Loucy (cell line): ENCODE measurements around the gene SLAMF1.
"Not testable (repeated sequence)": the region's sequence is repeated elsewhere in the genome, so short reads cannot be mapped to it uniquely, and the experiment has no call there.

Experiments used
- H2AFZ ChIP-seq: fragments of 200-600 bp; sonication (generic); 2 replicates; pipeline ENCODE4 v1.6.0; 2016; ENCODE audit warnings: antibody characterized with exemption, mild to moderate bottlenecking, low read length, moderate library complexity
- H3F3A ChIP-seq: fragments of 200-600 bp; 2 replicates; pipeline ENCODE4 v1.6.0; 2016; ENCODE audit warnings: antibody characterized with exemption, low read depth, mild to moderate bottlenecking
- H3K27me3 ChIP-seq: fragments of 200-600 bp; sonication (generic); 2 replicates; pipeline ENCODE4 v1.6.1; 2014; ENCODE audit warnings: low read length, mild to moderate bottlenecking; ENCODE audit not compliant: insufficient read depth, poor library complexity, severe bottlenecking
- H3K36me3 ChIP-seq: fragments of 200-600 bp; sonication (generic); 2 replicates; pipeline ENCODE4 v1.6.1; 2016; ENCODE audit warnings: low read length; ENCODE audit not compliant: insufficient read depth
- H3K4me1 ChIP-seq: fragments of 200-600 bp; sonication (generic); 2 replicates; pipeline ENCODE4 v1.5.1; 2014; ENCODE audit warnings: low read length, mild to moderate bottlenecking; ENCODE audit not compliant: insufficient read depth, poor library complexity, severe bottlenecking
- H3K4me2 ChIP-seq: fragments of 200-600 bp; sonication (generic); 2 replicates; pipeline ENCODE4 v1.6.0; 2014; ENCODE audit warnings: antibody characterized with exemption, low read length, low read depth, mild to moderate bottlenecking; ENCODE audit not compliant: poor library complexity, severe bottlenecking
- H3K4me3 ChIP-seq: fragments of 200-600 bp; sonication (generic); 2 replicates; pipeline ENCODE4 v1.5.1; 2014; ENCODE audit warnings: low read length, mild to moderate bottlenecking, mixed read lengths; ENCODE audit not compliant: poor library complexity, severe bottlenecking
- H3K79me2 ChIP-seq: fragments of 200-600 bp; sonication (generic); 2 replicates; pipeline ENCODE4 v1.6.1; 2014; ENCODE audit warnings: low read length; ENCODE audit not compliant: insufficient read depth
- H3K9ac ChIP-seq: fragments of 200-600 bp; sonication (generic); 2 replicates; pipeline ENCODE4 v1.6.0; 2014; ENCODE audit warnings: mild to moderate bottlenecking, low read depth, low read length, moderate library complexity; ENCODE audit not compliant: poor library complexity, severe bottlenecking
- H3K9me2 ChIP-seq: fragments of 200-600 bp; sonication (generic); replicated peaks from 2 replicates; pipeline ENCODE4 v1.6.1; 2016; ENCODE audit warnings: low read depth, low read length, mixed read lengths
- H3K9me3 ChIP-seq: fragments of 200-600 bp; sonication (generic); 2 replicates; pipeline ENCODE4 v1.6.1; 2014; ENCODE audit warnings: mild to moderate bottlenecking, antibody characterized with exemption, low read length, low read depth; ENCODE audit not compliant: insufficient read depth
- H4K20me1 ChIP-seq: fragments of 200-600 bp; sonication (generic); 2 replicates; pipeline ENCODE4 v1.6.0; 2014; ENCODE audit warnings: antibody characterized with exemption, low read length, mild to moderate bottlenecking; ENCODE audit not compliant: insufficient read depth, poor library complexity, severe bottlenecking
- CTCF ChIP-seq: fragments of 200-600 bp; sonication (generic); conservative IDR thresholded peaks from 2 replicates; pipeline ENCODE4 v1.5.1; 2014; ENCODE audit warnings: mild to moderate bottlenecking, antibody characterized with exemption, low read length
- EZH2phosphoT487 ChIP-seq: fragments of 200-600 bp; IDR thresholded peaks from 2 replicates; pipeline ENCODE4 v1.6.1; 2018; ENCODE audit warnings: antibody characterized with exemption, mild to moderate bottlenecking, moderate library complexity, borderline replicate concordance

SLAMF1 gene

GRCh38 chr1:160656737-160657136 lies 9.9 kb upstream of the SLAMF1 start:
- H3F3A ChIP-seq = 0 out of 2 replicates have a peak, but pooled peaks cover 10% of the 10 kb centered on the region
- no peaks in the 10 kb centered on the region for H3K9me2 ChIP-seq
- no peaks in the 10 kb centered on the region for H3K79me2 ChIP-seq
- H3K4me3 ChIP-seq = peak overlapping the region; percentile 43
- no peaks in the 10 kb centered on the region for H3K27me3 ChIP-seq
- H4K20me1 ChIP-seq = no peaks in the 10 kb centered on the region
- H3K4me2 ChIP-seq = peak overlapping the region; percentile 64
- TF ChIP-seq CTCF (no peak), EZH2phosphoT487 (no peak)
- no peak overlapping the region for H3K9ac ChIP-seq
- no peaks in the 10 kb centered on the region for H3K36me3 ChIP-seq
- no peak overlapping the region for H2AFZ ChIP-seq
- H3K9me3 ChIP-seq = 0 out of 2 replicates have a peak, but pooled peaks cover 3% of the 10 kb centered on the region
- H3K4me1 ChIP-seq = peaks cover 71% of the 10 kb centered on the region

GRCh38 chr1:160653620-160654016 lies 6.8 kb upstream of the SLAMF1 start:
- Histone ChIP-seq H3K4me3 (no peak overlapping the region), H3K4me2 (no peak overlapping the region), H3F3A (0 out of 2 replicates have a peak, but pooled peaks cover 10% of the 10 kb centered on the region), H3K27me3 (no peaks in the 10 kb centered on the region), H3K4me1 (peaks cover 80% of the 10 kb centered on the region), H3K79me2 (no peaks in the 10 kb centered on the region), H3K9ac (no peak overlapping the region), H4K20me1 (no peaks in the 10 kb centered on the region), H3K9me3 (no peaks in the 10 kb centered on the region), H3K9me2 (no peaks in the 10 kb centered on the region), H2AFZ (no peak overlapping the region), H3K36me3 (no peaks in the 10 kb centered on the region)
- no peak for TF ChIP-seq CTCF
- no peak for TF ChIP-seq EZH2phosphoT487

GRCh38 chr1:160652924-160653619 lies 6.2 kb upstream of the SLAMF1 start:
- no peaks in the 10 kb centered on the region for H4K20me1 ChIP-seq
- H2AFZ ChIP-seq = no peak overlapping the region
- no peaks in the 10 kb centered on the region for H3K79me2 ChIP-seq
- no peak for TF ChIP-seq EZH2phosphoT487
- TF ChIP-seq CTCF = no peak
- H3K36me3 ChIP-seq = no peaks in the 10 kb centered on the region
- H3K27me3 ChIP-seq = no peaks in the 10 kb centered on the region
- peaks cover 75% of the 10 kb centered on the region for H3K4me1 ChIP-seq
- no peak overlapping the region for H3K4me2 ChIP-seq
- H3K9me3 ChIP-seq = no peaks in the 10 kb centered on the region
- no peak overlapping the region for H3K4me3 ChIP-seq
- no peak overlapping the region for H3K9ac ChIP-seq
- H3F3A ChIP-seq = 0 out of 2 replicates have a peak, but pooled peaks cover 10% of the 10 kb centered on the region
- no peaks in the 10 kb centered on the region for H3K9me2 ChIP-seq

- H3K27me3 ChIP-seq, H4K20me1 ChIP-seq, H3F3A ChIP-seq, H2AFZ ChIP-seq, H3K79me2 ChIP-seq, H3K9me3 ChIP-seq, H3K36me3 ChIP-seq, H3K9me2 ChIP-seq: not testable (repeated sequence)
- H3K9ac ChIP-seq = peak overlapping the region; percentile 6
- peaks cover 69% of the 10 kb centered on the region for H3K4me1 ChIP-seq
- peak overlapping the region; percentile 60 for H3K4me2 ChIP-seq
- H3K4me3 ChIP-seq = peak overlapping the region; percentile 19
Observed at GRCh38 chr1:160652065-160652641, 5.3 kb upstream of the SLAMF1 start.
